Measurements from ENCODE around the gene TMEM132D.

Gene TMEM132D

DNA sequence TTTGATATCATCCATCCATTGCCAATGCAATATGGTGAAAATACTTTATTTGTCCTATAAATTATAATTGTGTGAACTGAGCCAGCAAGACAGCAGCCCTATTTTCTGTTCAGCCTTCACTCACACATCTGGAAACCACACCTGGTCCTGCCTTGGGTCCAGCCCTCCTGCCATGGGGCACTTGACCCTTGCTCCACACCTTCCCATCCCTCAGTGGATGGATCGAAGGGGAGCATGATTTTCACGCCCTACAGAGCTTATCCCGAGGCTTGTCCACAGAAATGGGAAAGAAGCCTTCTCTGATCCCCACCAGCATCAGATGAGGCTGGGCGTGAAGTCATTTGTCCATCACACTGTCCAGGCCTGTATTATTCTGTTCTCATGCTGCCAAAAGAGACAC, 10.1 kb downstream of the TMEM132D start:
- ATAC-seq (no peak), DNase-seq (no peak)
- Mint-ChIP-seq H3K4me1 (no peaks in the 10 kb centered on the region), H3K9me3 (no peaks in the 10 kb centered on the region), H3K27me3 (no peaks in the 10 kb centered on the region), H3K4me3 (no peak overlapping the region), H3K27ac (no peak overlapping the region)

DNA sequence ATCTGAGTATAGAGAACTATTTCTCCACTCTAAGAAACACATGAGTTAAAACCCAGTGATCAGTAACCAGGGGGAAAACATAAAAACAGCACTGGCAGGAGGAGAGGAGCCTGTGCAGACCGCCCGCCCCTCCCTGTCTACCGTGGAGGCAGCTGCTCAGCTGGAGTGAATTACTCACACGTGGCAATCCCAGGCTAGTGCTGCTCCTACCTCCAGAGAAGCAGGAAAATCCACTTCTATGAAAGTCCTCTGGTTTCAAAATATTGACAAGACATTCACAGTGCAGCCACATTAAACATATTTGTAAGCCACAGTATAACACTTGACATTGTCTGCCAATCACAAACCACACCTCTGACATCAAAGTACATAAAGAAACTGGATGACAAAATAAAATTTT, 16.7 kb downstream of the TMEM132D start:
- Mint-ChIP-seq H3K27me3 (no peaks in the 10 kb centered on the region), H3K4me1 (no peaks in the 10 kb centered on the region), H3K27ac (no peak overlapping the region), H3K4me3 (no peak overlapping the region), H3K9me3 (no peaks in the 10 kb centered on the region)
- DNase-seq (no peak), ATAC-seq (no peak)

DNA sequence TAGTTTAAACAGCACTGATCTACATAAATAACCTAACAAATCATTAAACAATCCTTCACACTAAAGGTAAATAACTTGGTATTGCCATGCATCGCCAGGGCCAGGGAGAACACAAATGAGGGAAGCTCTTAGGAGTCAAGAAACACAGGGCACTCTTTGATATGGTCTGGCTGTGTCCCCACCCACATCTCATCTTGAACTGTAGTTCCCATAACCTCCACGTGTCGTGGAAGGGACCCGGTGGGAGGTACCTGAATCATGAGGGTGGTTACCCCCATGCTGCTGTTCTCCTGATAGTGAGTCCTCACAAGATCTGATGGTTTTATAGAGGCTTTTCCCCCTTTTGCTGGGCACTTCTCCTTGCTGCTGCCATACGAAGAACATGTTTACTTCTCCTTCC, 17.3 kb downstream of the TMEM132D start:
- Mint-ChIP-seq H3K4me1 (no peaks in the 10 kb centered on the region), H3K27ac (no peak overlapping the region), H3K9me3 (no peaks in the 10 kb centered on the region), H3K27me3 (no peaks in the 10 kb centered on the region), H3K4me3 (no peak overlapping the region)
- DNase-seq, result no peak
- no peak for ATAC-seq

DNA sequence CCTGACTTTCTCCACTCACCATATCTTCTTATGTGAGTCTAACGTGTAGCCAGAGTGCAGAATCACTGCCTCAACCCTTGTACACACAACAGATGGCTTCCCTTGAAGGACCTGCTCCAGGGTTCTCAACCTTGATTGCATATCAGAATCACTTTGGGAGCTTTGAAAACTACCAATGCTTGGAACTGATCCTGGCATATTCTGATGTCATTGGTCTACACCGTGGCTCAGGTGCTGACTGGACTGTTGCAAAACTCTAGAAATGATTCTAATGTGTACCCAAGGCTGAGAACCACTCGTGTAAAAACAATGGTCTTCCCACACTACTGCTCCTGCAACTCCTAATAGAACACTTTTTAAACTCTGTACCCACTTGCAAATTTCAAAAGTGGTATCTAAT, 18.5 kb downstream of the TMEM132D start:
- no peak for DNase-seq

DNA sequence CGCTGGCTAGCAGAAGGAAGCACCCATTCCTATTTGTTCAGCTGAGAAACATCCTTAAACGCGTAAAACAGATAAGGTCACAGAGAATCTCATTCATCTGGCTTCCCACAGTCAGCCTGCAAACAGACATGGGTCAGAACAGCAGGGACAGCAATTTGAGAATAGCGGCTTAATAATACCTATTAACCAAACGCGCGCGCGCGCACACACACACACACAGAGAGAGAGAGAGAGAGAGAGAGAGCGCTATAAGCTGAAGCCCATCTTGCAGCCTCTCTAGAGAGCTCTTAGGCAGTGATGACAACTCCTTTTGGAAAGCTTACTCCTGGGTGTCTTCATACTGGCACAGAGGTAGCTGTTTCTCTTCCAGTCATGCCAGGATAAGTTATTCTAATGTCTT, 26.4 kb downstream of the TMEM132D start:
- H3K4me1 Mint-ChIP-seq, result no peaks in the 10 kb centered on the region
- H3K9me3 Mint-ChIP-seq, result peaks cover 0 to 31% of the 10 kb centered on the region in 2 donors
- DNase-seq, result no peak
- no peak overlapping the region for H3K4me3 Mint-ChIP-seq
- no peak overlapping the region for H3K27ac Mint-ChIP-seq
- H3K27me3 Mint-ChIP-seq, result peaks cover 23% of the 10 kb centered on the region
- no peak for ATAC-seq

More for the DNA sequence above, 18.5 kb downstream of the TMEM132D start:
- Mint-ChIP-seq H3K4me1 (no peaks in the 10 kb centered on the region), H3K9me3 (no peaks in the 10 kb centered on the region), H3K4me3 (no peak overlapping the region), H3K27me3 (peaks cover 1% of the 10 kb centered on the region), H3K27ac (no peak overlapping the region)
- ATAC-seq, result no peak

DNA sequence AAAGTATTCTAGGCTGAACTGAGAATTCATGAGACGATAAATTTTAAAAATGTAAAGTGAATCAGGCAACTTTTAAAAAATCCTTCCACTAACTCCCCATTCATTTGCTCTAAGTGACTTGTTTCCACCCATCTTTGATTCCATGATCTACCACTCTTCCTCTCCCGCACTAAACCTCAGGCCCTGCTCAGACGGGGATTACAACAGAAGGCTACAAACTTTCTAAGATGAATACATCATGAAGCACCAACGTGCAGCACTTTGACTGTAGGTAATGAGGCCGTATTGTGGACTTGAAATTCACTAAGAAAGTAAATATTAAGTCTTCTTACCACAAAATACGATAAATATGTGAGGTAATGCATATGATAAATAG, 30.0 kb downstream of the TMEM132D start:
- Mint-ChIP-seq H3K4me3 (no peak overlapping the region), H3K9me3 (peaks cover 0 to 28% of the 10 kb centered on the region in 2 donors), H3K27ac (no peak overlapping the region), H3K27me3 (peaks cover 15% of the 10 kb centered on the region), H3K4me1 (no peaks in the 10 kb centered on the region)
- ATAC-seq (no peak), DNase-seq (no peak)

DNA sequence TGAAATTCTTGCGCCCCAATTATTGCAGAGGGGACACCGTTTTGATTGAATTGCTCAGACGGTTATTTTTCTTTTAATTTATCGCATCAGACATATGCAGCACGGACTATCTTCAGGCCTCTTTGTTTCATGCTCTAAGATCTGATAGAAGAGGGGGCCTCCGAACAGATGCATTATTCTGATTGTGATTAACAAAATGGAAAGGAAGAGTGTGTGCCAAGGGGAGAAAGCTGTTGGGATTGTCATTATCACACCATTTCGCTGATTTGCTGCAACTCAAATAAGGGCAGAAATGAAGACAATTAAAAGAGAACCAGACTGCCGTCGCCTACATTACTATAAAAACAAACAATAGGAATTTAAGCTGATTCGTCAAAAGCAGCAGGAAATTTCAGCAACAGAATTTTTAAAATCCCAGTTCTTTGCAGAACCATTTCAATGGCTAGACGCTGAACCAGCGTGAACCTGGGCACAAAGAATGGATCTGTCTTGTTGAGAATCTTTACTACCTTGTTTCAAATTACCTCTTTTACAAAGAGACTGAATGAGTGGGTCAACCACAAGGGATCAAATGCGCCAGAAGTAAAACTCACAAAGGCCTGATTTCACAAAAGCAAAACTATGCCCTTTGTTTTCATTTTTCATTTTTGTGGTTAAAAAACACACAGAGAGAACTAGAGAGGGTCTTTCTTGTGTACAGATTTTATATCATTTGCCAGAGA, 30.6 kb downstream of the TMEM132D start:
- H3K27ac Mint-ChIP-seq, result no peak overlapping the region
- no peaks in the 10 kb centered on the region for H3K4me1 Mint-ChIP-seq
- ATAC-seq (no peak), DNase-seq (no peak)
- H3K9me3 Mint-ChIP-seq, result peaks cover 0 to 27% of the 10 kb centered on the region in 2 donors
- H3K27me3 Mint-ChIP-seq, result peaks cover 15% of the 10 kb centered on the region
- H3K4me3 Mint-ChIP-seq, result no peak overlapping the region

DNA sequence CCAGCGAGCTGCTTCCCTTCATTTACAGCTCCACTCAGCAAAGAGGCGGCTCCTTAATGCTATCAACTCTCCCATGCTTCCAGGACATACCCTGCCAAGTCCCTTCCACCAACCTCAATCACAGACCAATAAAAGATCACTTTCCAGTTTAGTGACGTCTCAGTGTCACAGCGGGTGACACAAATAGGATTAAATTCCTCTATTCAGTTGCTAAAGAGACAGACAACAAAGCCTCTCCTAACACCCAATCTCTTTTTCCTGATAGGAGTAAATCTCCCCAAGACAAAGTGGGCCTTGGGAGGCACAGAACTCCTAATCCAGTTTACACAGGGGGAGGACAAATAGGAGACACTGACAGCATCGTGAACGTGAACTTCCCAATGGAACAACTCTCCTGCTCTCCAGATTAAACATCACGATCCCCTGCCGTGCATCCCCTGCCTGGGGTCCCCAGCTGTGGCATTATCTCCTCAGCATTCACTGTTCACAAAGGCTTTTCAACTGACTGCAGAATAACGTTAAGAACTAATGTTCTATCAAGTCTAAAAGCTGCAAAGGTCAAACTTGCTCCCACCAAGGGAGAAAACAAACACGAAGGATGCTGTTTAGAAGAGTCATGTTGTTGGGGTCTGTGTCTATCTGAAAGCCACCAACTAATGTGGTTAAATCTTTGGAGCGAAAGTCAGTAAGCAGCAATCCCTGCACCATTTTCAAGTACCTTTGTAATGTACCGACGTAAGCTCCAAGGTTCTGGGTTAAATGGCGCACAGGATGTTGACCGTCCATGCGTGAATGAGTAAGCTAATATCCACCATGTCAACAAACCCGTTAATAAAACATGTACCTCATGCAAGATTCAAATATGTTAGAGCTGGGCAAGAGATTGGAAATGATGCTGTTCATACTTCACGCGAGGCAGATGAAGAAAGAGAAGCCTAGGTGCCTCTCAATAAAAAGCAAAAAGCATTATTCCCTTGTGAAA, 31.5 kb downstream of the TMEM132D start:
- peaks cover 0 to 27% of the 10 kb centered on the region in 2 donors for H3K9me3 Mint-ChIP-seq
- DNase-seq, result no peak
- H3K27ac Mint-ChIP-seq, result no peak overlapping the region
- H3K4me3 Mint-ChIP-seq, result no peak overlapping the region
- peaks cover 15% of the 10 kb centered on the region for H3K27me3 Mint-ChIP-seq
- no peak for ATAC-seq
- H3K4me1 Mint-ChIP-seq, result no peaks in the 10 kb centered on the region

DNA sequence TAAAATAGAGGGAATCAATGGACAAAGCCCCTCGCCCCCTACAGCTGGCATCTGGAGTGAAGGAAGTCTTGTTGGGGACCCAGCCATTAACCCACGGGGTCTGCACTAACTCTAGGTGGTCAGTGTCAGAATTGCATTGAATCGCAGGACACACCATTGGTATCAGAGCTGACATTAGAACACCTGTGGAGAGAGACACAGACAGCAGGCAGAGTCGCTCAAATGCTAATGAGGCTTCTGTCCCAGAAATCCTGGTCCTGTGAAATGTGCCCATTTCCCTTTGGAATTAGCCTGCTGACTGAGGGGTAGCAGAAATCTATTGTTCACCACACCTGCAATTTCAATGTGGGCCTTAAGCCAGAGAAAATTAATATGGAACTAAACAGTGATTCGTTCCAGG, 33.0 kb downstream of the TMEM132D start:
- H3K27ac Mint-ChIP-seq, result no peak overlapping the region
- no peaks in the 10 kb centered on the region for H3K4me1 Mint-ChIP-seq
- peaks cover 0 to 23% of the 10 kb centered on the region in 2 donors for H3K9me3 Mint-ChIP-seq
- ATAC-seq (no peak), DNase-seq (no peak)
- H3K27me3 Mint-ChIP-seq, result peaks cover 15% of the 10 kb centered on the region
- no peak overlapping the region for H3K4me3 Mint-ChIP-seq

DNA sequence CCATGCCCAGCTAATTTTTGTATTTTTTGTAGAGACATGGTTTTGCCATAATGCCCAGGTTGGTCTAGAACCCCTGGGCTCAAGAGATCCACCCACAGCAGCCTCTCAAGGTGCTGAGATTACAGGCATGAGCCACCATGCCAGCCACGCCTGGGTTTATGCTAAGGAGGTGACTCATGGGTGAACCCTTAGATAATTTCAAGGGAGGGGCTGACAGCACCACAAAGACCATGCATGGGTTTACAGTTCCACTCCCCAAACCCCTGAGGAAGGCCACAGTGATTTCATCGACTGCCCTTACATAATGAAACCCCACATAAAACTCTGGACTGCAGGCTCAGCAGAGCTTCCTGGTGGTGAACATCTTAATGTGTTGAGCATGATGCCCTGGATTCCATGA, 33.7 kb downstream of the TMEM132D start:
- no peak for ATAC-seq
- DNase-seq, result no peak
- peaks cover 9% of the 10 kb centered on the region for H3K27me3 Mint-ChIP-seq

DNA sequence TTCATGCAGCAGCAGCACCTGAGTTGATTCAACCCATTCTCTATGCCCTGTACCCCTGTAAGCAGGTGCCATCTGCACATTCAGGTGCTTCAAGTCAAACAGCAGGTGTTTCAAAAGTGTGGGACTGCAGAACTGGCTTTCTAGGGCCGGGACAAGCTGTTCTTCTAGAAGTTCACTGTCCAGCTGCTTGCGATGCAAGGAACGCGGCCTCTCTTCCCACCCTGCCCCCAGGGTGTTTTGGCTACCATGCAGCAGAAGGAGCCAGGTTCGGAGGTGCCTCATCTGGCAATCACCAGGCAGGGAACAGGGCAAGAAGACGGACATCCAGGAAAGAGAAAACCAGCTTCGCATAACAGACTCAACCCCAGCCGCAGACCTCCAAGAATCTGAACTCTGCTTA, 35.2 kb downstream of the TMEM132D start:
- no peak overlapping the region for H3K27ac Mint-ChIP-seq
- DNase-seq, result no peak
- no peak overlapping the region for H3K4me3 Mint-ChIP-seq
- peaks cover 8% of the 10 kb centered on the region for H3K27me3 Mint-ChIP-seq
- H3K4me1 Mint-ChIP-seq, result no peaks in the 10 kb centered on the region
- ATAC-seq, result no peak
- peaks cover 0 to 28% of the 10 kb centered on the region in 2 donors for H3K9me3 Mint-ChIP-seq

More for the DNA sequence above, 33.7 kb downstream of the TMEM132D start:
- Mint-ChIP-seq H3K9me3 (peaks cover 0 to 23% of the 10 kb centered on the region in 2 donors), H3K4me1 (no peaks in the 10 kb centered on the region), H3K27ac (no peak overlapping the region), H3K4me3 (no peak overlapping the region)

DNA sequence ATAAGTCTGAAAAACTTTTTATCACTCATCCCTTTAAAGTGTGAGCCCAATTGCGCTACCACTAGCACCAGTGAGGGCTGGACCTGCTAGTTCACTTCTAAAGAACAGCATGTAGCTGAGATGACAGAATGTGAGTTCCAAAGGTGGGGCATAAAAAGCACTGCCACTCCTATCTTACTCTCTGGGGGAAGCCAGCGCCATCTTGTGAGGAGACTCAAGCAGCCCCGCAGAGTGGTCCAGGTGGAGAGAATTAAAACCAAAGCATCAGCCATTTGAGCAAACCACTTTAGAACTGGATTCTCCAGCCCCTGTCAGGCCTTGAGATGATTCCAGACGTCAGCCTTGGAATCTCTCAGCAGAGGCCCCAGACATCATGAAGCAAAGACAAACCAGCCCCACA, 39.9 kb downstream of the TMEM132D start:
- ATAC-seq (no peak), DNase-seq (no peak)
- no peak overlapping the region for H3K4me3 Mint-ChIP-seq
- peaks cover 5 to 14% of the 10 kb centered on the region in 2 donors for H3K9me3 Mint-ChIP-seq
- no peaks in the 10 kb centered on the region for H3K4me1 Mint-ChIP-seq
- no peak overlapping the region for H3K27ac Mint-ChIP-seq
- no peaks in the 10 kb centered on the region for H3K27me3 Mint-ChIP-seq

DNA sequence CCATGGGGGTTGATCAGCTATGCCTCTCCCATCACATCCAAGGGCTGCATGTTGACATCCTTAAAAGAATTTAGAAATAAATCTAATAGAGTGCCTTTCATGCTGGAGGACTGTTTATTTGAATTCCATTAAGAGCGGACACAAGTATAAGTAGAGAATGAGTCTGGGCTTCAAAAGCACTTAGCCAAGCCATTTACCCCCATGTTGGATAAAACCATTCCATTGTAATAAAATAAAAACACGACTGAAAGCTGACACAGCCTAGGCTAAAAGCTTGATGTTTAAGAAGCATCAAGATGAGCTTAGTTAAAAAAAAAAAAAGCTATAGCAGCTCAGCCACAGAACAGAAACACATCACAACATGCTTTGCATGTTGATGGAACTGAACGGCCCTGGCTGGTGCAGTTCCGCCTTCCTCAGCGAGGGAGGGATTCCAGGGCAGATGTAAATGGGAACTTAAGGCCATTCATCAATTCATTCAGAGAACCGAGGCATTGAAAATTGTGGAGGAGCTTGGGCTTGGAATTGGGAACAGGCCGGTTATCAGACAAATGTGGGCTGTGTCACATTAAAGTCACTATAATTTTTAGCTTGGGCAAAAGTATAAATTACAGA, 41.2 kb downstream of the TMEM132D start:
- no peaks in the 10 kb centered on the region for H3K27me3 Mint-ChIP-seq
- H3K4me1 Mint-ChIP-seq, result no peaks in the 10 kb centered on the region
- no peak overlapping the region for H3K4me3 Mint-ChIP-seq
- no peak for DNase-seq
- ATAC-seq, result no peak
- no peak overlapping the region for H3K27ac Mint-ChIP-seq
- H3K9me3 Mint-ChIP-seq, result peaks cover 5 to 14% of the 10 kb centered on the region in 2 donors

DNA sequence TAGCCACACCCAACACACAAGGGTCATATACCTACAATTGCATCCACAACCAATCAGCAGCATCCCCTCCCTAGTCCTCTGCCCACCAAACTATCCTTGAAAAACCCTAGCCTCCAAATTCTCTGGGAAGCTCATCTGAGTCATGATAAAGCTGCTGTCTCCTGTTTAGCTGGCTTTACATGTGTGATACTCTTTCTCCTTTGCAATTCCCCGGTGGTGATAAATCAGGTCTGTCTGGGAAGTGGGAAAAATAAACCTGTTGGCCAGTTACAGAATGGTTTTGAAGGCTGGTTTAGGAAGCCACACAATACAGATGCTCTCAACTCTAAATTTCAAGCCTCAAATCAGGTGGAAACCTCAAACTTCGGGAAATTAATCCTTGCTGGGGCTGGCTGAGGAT, 41.9 kb downstream of the TMEM132D start:
- H3K27me3 Mint-ChIP-seq, result no peaks in the 10 kb centered on the region
- no peaks in the 10 kb centered on the region for H3K4me1 Mint-ChIP-seq
- DNase-seq (no peak), ATAC-seq (no peak)
- no peak overlapping the region for H3K4me3 Mint-ChIP-seq
- peaks cover 5 to 14% of the 10 kb centered on the region in 2 donors for H3K9me3 Mint-ChIP-seq
- no peak overlapping the region for H3K27ac Mint-ChIP-seq

DNA sequence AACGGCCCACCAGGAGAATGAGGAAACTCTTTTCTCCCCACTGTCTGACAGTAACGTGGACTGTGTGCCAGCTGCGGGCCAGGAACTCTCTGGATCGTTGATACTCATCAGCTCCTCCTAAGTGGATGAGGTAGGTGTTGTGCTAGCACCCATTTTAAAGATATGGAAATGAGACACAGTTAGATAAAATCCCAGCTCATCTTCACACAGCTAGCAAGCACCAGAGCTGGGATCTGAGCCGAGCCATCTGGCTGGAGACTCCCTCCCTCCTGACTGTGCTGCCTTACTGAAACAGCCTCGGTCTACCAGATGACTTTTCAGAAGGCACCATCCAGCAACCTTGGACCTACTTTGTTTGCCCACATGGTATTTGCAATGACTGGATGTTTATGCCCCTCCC, 49.2 kb downstream of the TMEM132D start:
- ATAC-seq (no peak), DNase-seq (no peak)
- no peak overlapping the region for H3K27ac Mint-ChIP-seq
- H3K27me3 Mint-ChIP-seq, result peaks cover 6% of the 10 kb centered on the region
- no peaks in the 10 kb centered on the region for H3K4me1 Mint-ChIP-seq
- H3K9me3 Mint-ChIP-seq, result no peaks in the 10 kb centered on the region
- no peak overlapping the region for H3K4me3 Mint-ChIP-seq

DNA sequence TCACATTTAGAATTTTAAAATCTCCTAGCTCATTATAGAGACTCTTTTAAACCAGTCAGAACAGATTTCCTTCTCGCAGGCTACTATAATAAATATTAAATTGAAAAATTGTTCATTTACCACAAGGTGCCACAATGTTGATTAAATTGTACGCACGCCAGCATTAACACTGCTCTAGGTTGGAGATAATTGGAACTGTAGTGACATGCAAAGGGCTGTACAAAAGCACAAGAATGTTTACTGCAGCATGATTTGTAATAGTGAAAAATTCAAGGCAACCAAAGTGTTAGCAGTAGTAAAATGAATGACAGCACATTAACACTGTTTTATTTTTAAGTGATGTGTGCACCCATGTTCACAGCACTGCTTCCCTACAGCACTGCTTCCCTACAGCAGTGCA, 52.5 kb downstream of the TMEM132D start:
- no peak for DNase-seq
- peaks cover 6% of the 10 kb centered on the region for H3K27me3 Mint-ChIP-seq
- no peak overlapping the region for H3K27ac Mint-ChIP-seq
- H3K9me3 Mint-ChIP-seq, result no peaks in the 10 kb centered on the region
- H3K4me1 Mint-ChIP-seq, result no peaks in the 10 kb centered on the region
- no peak overlapping the region for H3K4me3 Mint-ChIP-seq
- no peak for ATAC-seq
